Endometrial microvascular endothelial cells (primary cell): Measurements from ENCODE around the gene RBBP8NL. TPM values are rescaled to one million over a fixed set of nuclear protein-coding genes. Genes with fewer than 3 reads are reported as not detected.

Experiments used
- in situ Hi-C: cut with HindIII; loops from 2 replicates; pipeline ENCODE4 v1.10.0; 2017; ENCODE audit warnings: low sequenced_read_pairs, low pct_unique_long_range_greater_than_20kb; ENCODE audit errors: inconsistent ontology term
- total RNA-seq: library from RNA; depleted of rRNA; stranded (reverse); fragments of >200 nt; gene quantifications from one replicate; pipeline ENCODE4 v1.2.3, GENCODE V29; 2015; ENCODE audit errors: inconsistent ontology term

Gene RBBP8NL
- total RNA-seq, 1 donor from 2014 or later, result not detected

DNA sequence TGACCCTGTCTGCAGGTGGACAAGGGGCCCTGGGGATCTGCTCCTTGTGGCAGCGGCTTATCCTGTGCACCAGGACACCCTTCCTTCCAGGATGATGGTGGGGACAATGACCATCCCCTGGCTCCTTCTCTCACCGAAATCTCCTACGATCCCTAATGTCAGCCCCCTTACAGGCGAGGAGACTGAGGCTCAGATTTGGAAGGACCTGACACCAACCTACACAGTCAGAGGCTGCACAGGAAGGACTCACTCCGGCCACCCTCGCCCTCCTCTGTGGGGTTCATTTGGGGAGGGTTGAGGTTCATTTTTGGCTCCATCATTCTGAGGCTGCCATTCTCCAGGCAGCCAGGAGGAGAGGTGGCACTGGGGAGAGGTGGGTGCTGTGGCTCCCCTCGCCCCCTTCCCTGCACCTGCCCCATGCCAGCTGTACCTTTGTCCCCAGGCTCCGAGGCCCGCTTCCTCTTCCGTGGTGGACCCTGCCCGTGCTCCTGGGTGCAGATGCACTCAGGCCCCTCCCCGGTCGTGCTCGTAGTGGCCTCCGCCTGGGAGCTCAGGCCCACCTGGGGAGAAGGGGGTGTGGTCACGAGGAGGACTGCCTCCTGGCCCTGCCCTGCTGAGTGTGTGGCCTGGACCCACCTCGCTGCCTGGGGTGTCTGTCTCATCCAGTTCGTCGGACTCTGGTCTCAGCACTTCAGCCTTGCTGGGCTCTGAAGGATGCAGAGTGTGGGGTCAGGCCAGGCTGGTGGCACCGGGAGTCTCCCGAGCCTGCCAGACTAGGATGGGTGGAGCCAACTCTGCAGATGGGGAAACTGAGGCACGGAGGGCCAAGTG, 14.9 kb downstream of the RBBP8NL start:
- in situ Hi-C loops, result no loop called here

DNA sequence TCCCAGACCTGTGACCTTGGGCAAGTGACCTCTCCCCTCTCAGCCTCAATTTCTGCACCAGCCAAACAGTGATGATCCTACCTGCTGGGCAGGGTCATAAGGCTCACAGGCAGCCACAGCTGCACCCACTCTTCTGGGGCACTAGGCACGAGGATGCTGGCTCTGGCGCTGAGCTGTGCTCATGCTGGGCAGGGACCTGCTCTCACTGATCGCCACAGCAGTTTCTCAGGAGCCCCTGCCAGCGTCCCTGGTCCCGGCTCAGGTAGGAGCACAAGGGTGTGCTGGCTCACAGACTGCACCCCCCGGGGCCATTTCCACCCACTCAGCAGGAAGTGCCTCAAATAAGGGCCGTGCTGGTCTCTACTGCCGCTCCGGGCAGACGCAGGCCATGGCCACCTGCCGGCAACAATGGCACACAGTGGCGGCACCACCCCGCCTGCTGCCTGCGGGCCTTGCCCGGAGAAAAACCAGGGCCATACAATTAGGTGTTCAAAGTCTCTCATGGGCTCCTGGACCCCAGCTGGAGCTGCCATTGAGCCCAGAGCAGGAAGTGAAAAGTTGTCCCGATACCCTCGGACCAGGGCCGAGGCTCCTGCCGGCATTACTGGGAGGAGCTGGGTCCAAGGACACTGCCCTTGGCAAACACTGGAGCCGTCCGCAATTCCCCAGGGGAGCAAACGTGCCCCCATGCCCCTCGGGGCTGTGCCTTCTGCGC, 15.7 kb downstream of the RBBP8NL start:
- in situ Hi-C loops, result no loop called here

DNA sequence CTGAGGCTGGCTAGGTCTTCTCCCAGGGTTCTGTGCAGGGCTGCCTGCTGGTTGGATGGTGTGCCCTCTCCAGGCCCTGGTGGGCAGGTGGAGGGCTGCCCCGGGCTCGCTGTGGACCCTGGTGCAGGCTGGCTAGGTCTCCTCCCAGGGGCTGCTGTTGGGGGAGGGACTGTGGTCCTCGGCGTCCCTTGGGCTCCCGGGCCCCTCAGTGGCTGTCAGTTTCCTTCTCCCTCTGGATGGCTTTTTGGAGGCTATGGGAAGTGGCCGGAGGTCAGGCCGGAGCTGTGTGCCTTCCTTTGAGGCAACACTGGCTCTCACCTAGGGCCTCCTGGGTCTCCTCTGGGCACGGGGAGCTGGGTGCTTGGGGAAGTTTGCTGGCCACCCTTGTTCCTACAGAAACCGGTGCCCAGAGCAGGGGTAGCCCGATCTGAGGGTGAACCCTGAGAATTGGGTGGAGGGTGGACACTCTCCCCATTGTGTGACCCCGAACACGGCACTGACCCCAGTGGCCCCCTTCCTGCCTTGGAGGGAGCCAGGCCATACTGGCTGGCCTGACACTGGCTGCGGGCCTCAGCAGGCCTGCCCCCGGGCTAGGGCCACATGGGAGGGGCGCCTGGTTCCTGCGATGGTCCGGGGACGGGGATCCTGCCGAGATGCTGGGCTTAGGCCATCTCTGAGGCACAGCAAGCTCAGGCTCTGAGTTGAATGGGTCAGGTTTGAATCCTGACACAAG, 16.4 kb downstream of the RBBP8NL start:
- in situ Hi-C loops, result no loop called here

DNA sequence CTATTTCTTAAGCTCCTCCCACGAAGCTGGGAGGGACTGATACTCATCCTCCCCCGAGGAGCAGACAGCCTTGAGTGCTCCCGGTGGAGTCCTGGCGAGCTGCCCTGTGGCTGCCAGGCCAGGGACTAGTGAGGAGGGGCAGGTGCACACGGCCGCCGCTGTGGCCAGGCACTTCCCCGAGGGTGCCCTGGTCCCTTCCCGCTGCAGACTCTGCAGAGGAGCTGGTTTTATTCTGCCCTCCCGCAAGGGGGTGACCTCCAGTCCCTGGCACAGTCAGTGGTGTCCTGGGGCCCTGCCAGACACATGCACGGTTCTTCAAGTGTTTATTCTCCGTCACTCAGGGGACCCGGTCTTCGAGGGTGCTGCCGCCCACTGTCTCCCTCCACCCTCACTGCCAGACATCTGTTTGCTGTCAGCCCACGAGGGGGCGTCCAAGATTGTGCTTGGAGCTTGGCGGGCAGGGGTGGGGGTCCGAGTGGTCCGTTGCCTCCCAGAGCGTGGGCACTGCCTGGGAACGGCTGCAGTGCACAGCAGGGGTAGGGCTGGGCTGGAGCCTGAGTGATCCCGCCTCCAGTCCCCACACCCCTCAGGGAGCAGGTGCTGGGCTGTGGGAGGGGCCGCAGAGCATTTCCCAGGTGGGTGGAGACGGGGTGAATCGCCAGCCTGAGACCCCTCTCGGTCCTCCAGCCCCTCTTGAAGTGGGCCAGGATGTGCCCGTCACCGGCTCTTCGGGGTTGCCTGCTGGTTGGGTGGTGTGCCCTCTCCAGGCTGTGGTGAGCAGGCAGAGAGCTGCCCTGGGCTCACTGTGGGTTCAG, 17.2 kb downstream of the RBBP8NL start:
- in situ Hi-C loops, result no loop called here

DNA sequence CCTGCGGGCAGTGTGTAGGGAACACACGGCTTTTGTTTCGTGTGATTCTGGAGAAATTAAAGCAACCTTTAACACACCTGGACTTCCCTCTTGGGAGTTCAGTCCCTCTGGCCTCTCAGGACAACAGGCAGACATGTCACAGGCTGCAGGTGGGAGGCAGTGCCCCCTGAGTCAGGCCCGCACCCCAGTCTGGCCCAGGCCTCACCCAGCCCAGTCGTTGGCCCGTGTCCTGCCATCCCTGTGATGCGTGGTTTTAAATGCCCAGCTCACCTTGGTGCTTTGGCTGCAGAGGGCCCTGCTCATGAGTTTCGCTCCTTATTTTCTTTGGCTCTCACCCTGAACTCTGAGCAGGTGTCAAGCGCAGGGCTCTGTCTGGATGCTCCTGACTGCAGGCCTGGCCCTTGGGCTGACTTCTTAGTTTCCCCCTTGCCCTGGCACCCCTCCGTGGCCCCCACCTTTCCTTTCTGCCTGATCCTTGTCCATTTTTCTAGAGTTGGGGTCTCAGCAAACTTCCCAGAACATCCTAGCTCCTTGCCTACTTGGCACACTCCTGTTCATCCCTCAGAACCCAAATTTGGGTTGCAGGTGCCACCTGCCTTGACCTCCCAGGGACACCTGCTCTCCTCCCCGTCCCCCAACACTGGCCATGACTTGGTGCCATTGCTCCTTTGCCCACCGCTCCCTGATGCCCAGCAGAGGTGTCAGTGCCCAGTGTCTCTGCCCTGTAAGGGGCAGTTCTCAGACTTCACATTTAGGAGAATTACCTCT, 18.1 kb downstream of the RBBP8NL start:
- in situ Hi-C loops, result no loop called here

DNA sequence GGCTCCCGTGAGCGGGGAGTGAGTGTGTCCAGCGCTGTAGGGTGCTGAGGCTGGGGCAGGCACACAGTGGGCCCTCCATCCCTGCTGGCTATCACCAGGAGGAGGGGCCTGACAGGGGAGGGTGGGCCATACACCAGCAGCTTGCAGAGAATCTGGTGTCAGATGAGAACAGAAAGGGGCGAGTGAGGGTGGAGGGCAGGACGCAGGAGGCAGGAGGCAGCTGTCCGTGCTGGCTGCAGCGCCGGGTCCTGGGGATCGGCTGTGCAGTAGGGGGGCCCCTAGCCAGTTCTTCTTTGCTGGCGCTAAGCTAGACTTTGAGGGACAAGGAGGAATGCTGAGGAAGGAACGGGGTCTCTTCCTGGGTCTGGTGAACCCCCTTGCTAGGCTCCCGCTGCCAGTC, 18.7 kb downstream of the RBBP8NL start:
- in situ Hi-C loops, result no loop called here

DNA sequence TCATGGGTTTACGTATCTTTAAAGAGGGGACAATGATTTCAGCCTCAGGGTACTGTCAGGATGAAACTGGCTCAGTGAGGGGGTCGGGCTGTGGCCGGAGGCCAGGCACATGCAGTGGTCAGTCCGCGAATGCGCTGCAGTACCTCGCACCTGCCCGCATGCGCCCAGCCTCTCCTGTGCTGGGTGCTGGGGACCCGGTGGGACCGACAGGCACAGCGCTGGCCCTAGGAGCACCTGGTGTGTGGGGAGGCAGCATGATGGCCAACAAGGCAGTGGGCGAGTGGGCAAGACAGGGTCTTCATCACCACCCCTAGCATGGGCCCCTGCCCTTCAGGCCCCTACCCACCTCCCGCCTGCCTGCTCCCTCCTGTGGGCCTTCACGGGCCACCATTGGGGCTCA, 19.3 kb downstream of the RBBP8NL start:
- in situ Hi-C loops, result no loop called here

DNA sequence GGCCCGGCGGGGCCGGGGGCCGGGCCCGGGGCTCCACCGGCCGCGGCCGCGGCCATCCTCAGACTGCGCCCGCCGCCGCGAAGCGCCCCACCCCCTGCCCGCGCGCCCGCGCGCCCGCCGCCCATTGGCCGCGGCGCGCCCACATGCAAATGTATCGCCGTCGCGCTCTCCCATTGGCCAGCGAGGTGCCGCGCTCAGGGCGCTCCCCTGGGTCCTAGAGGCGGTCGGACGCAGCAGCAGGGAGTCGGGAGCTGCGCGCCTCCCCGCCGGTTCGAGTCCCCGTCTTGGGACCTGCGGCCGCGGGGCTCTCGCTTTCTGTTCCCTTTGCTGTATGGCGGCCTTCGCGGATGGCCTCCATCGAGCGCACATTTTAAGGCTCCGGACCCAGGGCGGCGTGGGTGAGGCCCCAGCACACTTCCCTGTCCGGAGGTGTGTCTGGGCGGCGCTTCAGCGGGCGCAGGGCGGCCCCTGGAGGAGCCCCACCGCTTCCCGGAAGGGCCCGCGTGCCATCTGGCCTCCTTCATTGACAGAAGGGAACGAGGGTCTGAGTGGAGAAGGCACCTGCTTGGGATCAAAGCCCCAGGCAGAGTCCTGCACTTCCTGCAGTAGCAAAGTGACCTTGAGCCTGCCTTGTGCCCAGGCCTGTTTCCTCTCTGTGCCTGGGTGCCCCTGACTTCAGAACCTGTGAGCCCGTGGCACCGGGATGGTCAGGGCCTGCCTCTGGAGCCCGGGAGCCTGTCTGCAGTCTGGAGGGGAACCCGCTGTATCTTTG, 19.9 kb downstream of the RBBP8NL start, which contains the start of gene CABLES2:
TSS of gene CABLES2 (minus strand) at position 65 of the 772 bp plus-strand sequence. CDS start at position 56, 9 bp downstream.
- in situ Hi-C loops, result no loop called here

DNA sequence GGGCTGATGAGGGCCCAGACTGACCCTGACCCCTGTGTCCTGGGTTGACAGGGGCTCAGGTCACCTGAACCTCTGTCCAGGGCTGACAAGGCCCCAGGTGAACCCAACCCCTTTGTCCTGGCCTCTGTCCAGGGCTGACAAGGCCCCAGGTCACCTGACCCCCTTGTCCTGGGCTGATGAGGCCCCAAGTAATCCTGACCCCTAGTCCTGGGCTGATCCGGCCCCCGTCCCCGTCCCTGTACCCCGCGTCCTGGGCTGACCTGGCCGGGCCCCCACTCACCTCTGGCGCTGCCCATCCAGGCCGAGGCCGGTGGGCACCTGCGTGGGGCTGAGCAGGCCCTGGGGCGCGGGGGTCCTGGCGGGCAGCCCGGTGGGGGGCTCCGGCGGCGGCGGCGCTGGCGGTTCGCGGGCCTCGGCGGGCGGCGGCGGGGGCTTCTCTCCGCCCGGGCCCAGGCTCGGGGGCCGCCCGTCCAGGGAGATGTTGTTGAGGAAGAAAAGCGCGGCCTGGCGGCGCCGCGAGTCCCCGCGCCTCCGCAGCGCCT, 20.6 kb downstream of the RBBP8NL start:
- in situ Hi-C loops, result no loop called here

DNA sequence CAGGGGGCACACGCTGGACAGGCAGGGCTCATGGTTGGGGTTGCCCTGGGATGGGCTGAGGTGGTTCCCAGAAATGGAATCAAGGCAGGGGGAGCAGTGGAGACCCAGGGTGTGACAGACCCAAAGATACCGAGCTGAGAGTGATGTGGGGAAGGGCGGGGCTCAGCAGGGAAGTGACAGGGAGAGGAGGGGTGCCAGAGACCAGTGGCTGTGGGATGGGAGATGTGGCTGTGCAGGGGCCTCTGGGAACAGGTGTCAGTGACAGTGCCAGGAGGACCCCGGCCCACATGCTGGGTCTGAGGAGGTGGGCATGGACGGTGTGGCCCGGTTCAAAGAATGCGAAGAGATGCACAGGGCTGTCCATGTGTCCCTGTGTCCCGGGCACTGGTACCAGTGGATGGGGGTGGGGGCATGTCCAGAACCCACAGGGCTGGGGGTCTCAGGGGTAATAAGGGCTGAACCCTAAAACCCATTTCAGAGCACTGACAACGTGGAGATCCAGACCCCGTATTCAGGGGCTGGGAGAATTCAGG, 21.3 kb downstream of the RBBP8NL start:
- in situ Hi-C loops, result no loop called here

DNA sequence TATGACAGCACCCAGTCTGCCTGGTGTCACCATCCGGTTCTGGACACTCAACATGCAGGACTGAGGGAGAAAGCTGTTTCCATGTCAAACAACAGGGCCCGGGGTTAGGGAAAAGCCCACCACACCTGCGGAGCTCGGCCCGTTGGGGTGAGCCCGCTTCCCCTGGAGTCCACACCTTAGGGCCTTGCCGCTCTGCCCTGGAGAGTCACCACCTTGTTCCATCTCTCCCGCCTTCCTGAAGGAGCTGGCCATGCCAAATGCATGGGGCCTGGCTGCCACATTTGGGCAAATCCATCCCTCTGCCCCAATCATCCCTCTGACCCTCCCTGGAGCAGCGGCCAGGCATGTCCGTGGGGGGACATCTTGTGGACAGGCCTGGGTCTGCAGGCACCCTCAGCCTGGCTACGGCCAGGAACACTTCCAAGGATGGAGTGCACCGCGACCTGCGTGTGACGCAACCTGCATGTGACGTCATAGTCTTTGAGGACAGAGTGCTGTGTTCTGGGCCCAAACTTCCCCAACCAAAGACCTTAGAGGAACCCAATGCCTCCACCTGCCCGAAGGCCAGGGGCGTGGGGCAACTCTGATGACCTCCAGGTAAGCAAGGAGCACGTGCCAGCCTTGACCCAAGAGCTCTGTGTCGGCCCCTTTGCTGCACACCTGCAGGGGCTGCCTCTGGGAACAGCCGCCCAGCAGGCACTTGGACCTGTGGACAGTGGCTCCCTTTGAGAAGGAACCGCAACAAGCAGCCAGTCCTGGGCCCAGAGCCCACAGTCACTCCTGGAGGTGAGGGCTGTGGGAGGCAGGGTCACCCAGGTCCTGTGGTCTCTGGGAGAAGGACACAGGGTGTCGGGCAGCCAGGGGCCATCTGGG, 22.0 kb downstream of the RBBP8NL start:
- in situ Hi-C loops, result no loop called here

DNA sequence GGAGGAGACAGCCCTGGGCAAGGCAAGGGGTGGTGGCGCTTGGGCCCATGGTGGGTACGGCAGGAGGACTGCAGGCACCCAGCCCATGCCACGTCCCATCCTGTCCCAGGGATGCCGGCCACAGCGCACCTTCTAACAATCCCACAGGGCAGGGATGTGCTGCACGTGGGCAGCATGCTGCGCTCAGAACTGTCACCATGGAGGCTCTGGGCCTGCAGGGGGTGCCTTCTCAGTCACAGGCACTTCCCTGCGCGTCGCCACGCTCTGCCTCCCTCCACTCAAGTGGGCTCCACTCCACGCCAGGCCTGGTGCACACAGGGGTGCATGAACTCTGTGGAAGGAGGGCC, 22.6 kb downstream of the RBBP8NL start:
- in situ Hi-C loops, result no loop called here

DNA sequence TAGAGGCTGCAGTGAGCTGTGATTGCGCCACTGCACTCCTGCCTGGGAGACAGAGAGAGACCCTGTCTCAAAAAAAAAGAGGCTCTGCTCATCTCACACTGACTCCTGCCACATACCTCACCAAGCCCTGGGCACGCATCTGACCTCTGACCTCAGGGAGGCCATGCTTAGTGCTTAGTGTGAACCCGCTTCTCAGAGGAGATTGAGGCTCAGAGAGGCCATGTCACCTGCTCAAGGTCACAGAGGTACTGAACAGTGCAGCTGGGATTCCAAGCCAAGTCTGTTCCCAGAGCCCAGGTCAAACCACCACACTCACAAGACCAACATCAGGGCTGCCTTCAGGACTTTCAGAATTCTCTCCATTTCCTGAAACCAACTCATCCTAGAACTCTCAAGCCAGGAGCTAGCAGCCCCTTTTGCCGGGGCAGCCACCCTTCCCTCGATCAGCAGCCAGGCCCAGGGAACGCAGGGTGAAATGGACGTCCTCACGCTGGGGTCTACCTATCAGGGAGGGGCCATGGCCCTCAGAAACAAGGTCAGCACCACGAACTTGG, 23.1 kb downstream of the RBBP8NL start:
- in situ Hi-C loops, result no loop called here

DNA sequence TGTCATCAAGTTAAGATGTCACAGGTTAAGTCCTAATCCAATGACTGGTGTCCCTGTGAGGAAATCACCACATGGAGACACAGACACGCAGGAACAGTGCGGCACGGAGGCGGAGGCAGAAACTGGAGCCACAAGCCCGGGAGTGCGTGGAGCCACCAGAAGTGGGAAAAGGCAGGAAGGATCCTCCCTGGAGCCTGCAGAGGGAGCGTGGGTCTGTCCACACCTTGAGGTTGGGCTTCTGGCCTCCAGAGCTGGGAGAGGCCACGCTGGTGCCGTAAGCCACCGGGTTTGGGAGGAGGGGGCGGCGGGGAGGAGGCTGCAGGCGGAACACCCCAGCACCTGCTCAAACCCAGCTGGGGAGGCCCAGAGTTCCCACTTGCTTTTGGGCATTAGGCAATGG, 24.0 kb downstream of the RBBP8NL start:
- in situ Hi-C loops, result no loop called here

DNA sequence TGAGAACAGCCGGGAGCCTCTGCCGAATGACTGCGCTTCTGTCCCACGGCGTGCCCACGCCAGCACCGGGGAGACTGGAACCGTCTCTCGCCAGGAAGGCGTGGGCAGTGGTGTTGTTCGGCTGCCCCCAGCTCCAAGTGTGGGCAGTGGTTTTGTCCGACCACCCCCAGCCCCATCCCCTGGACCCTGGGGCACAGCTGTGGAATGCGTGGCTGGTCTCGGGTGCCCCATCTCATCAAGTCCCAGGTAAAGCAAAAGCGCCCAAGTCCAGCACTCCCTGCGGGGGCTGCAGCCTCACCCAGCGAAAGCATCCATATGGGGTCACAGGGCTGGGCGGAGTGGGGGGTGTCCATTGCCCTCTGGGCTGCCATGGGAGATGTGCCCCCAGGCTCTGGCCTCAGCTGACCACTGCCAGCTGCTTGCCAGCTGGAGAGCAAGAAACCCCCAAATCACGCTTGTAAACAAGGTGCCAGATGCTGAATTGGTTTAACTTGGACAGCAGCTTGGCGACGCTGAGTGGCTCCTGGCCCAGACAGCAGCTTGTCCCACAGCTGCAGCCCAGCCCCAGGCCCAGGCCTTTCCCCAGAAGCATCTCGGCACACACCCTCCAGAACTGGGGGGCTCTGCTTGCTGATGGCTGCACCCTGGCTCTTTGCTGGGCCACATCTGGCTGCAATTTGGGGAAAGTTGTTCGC, 24.7 kb downstream of the RBBP8NL start:
- in situ Hi-C loops, result no loop called here
